C4-2B (cell line): ENCODE data around the gene FXYD5.

Experiments
- H3K27ac ChIP-seq: fragments of 450-650 bp; 2 replicates; pipeline ENCODE4 v1.5.1; 2017
- CTCF ChIP-seq: fragments of 450-650 bp; conservative IDR thresholded peaks from 2 replicates; pipeline ENCODE4 v1.5.1; 2017; ENCODE audit warnings: mild to moderate bottlenecking
- ZFX ChIP-seq: fragments of 450-650 bp; IDR thresholded peaks from 2 replicates; pipeline ENCODE4 v1.6.1; 2017

FXYD5 gene

GRCh38 chr19:35140962-35141836, 13.3 kb upstream of the FXYD5 start:
- no peak overlapping the region for H3K27ac ChIP-seq
- TF ChIP-seq CTCF, result peak; percentile 87
- TF ChIP-seq ZFX, result no peak

GRCh38 chr19:35141837-35142605, 12.5 kb upstream of the FXYD5 start:
- TF ChIP-seq ZFX (no peak), CTCF (no peak)
- no peak overlapping the region for H3K27ac ChIP-seq

GRCh38 chr19:35142606-35143230, 11.8 kb upstream of the FXYD5 start:
- H3K27ac ChIP-seq, result no peak overlapping the region
- TF ChIP-seq CTCF (peak; percentile 83), ZFX (no peak)

- TF ChIP-seq CTCF (peak; percentile 47; the same call in 1 of the 2 replicates), ZFX (no peak)
- no peak within 1 kb of the TSS for H3K27ac ChIP-seq
Observed at GRCh38 chr19:35143231-35143715, 11.3 kb upstream of the FXYD5 start, which contains the start of gene FXYD7. Gene FXYD7 (plus strand): TSS chr19:35143255. CDS start chr19:35143334, 79 bp downstream.

- TF ChIP-seq ZFX (no peak), CTCF (no peak)
Observed at GRCh38 chr19:35143818-35144217, 10.7 kb upstream of the FXYD5 start.

GRCh38 chr19:35144259-35144599, 10.3 kb upstream of the FXYD5 start:
- TF ChIP-seq ZFX (no peak), CTCF (no peak)
- no peak overlapping the region for H3K27ac ChIP-seq

More at GRCh38 chr19:35143818-35144217, 10.7 kb upstream of the FXYD5 start:
- H3K27ac ChIP-seq, result no peak overlapping the region
